ENCODE results near the gene SORCS1. TPM values are rescaled to one million over a fixed set of nuclear protein-coding genes. Genes with fewer than 3 reads are reported as not detected.
A peak's percentile ranks its signal among the peaks of the same experiment; 100 is the strongest.

SORCS1 gene
- total RNA-seq, 3 donors from 2014 or later, result 0.73 to 3.3 (median 2.9) TPM

GRCh38 chr10:106708506-106708905 lies 456.0 kb downstream of the SORCS1 start:
- H3K4me3 ChIP-seq, result no peak overlapping the region
- intact Hi-C loops (cut with DNase I; ENCODE audit: low total_unique reads), result no loop called here
- no peak overlapping the region for H3K27ac ChIP-seq

DNA sequence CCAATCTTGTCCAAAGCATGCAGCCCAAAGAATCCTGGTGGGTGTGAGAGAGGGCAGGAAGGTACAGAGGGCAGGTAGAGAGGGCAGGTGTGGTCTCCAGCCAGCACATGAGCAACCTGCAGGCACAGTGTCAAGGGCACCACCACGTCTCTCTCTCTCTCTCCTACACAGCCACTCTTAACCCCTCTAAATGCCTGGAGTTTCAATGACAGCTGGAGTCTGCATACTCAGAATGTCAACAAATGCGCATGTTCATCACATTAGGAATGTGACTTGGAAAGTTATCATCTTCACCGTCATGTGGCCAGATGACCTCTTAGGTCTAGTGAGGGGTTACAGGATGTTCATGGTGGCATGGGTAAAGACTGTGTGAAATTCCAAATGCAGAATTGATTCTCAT lies 456.8 kb downstream of the SORCS1 start:
- Histone ChIP-seq H3K27ac (no peak overlapping the region), H3K36me3 (no peaks in the 10 kb centered on the region), H3K27me3 (no peaks in the 10 kb centered on the region), H3K4me1 (no peaks in the 10 kb centered on the region), H3K4me3 (no peak overlapping the region), H3K9me3 (no peaks in the 10 kb centered on the region)
- DNase-seq (ENCODE audit: low spot score in 2 of 2), result no peak
- TF ChIP-seq, protein P1, sequence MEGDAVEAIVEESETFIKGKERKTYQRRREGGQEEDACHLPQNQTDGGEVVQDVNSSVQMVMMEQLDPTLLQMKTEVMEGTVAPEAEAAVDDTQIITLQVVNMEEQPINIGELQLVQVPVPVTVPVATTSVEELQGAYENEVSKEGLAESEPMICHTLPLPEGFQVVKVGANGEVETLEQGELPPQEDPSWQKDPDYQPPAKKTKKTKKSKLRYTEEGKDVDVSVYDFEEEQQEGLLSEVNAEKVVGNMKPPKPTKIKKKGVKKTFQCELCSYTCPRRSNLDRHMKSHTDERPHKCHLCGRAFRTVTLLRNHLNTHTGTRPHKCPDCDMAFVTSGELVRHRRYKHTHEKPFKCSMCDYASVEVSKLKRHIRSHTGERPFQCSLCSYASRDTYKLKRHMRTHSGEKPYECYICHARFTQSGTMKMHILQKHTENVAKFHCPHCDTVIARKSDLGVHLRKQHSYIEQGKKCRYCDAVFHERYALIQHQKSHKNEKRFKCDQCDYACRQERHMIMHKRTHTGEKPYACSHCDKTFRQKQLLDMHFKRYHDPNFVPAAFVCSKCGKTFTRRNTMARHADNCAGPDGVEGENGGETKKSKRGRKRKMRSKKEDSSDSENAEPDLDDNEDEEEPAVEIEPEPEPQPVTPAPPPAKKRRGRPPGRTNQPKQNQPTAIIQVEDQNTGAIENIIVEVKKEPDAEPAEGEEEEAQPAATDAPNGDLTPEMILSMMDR (IDR thresholded peaks at IDR 0.05), result no peak
- TF ChIP-seq POLR2A (IDR thresholded peaks at IDR 0.05) (no peak), POLR2AphosphoS5 (IDR thresholded peaks at IDR 0.05) (no peak)
- intact Hi-C loops (cut with DNase I; ENCODE audit: low total_unique reads), result no loop called here

More at GRCh38 chr10:106708506-106708905, 456.0 kb downstream of the SORCS1 start:
- H3K27me3 ChIP-seq, result no peaks in the 10 kb centered on the region
- DNase-seq (ENCODE audit: low spot score in 2 of 2), result no peak
- TF ChIP-seq POLR2AphosphoS5 (IDR thresholded peaks at IDR 0.05), result no peak
- TF ChIP-seq POLR2A (IDR thresholded peaks at IDR 0.05), result no peak
- TF ChIP-seq, protein P1 (IDR thresholded peaks at IDR 0.05), result no peak
- H3K4me1 ChIP-seq, result no peaks in the 10 kb centered on the region
- no peaks in the 10 kb centered on the region for H3K36me3 ChIP-seq
- no peaks in the 10 kb centered on the region for H3K9me3 ChIP-seq

DNA sequence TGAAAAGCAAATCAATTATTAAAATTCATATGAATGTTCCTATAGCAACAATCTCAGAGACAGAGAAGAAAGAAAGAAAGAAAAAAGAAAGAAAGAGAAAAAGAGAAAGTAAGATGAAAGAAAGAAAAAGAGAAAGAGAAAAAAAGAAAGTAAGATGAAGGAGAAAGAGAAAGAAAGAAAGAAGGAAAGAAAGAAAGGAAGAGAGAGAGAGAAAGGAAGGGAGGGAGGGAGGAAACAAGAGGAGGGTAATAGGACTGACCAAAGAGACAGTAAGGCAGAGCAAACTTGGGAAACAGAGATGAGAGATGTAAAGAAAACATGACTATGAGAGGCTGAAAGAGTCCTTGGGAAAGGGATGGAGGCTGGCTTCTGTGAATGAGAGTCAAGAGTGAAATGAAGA lies 458.4 kb downstream of the SORCS1 start:
- TF ChIP-seq POLR2A (IDR thresholded peaks at IDR 0.05), result no peak
- TF ChIP-seq POLR2AphosphoS5 (IDR thresholded peaks at IDR 0.05), result no peak
- TF ChIP-seq, protein P1 (IDR thresholded peaks at IDR 0.05), result no peak
- no peaks in the 10 kb centered on the region for H3K9me3 ChIP-seq
- intact Hi-C loops (cut with DNase I; ENCODE audit: low total_unique reads), result no loop called here
- H3K4me1 ChIP-seq, result no peaks in the 10 kb centered on the region
- no peak for DNase-seq (ENCODE audit: low spot score in 2 of 2)
- H3K36me3 ChIP-seq, result no peaks in the 10 kb centered on the region
- H3K27me3 ChIP-seq, result no peaks in the 10 kb centered on the region
- H3K27ac ChIP-seq, result no peak overlapping the region
- H3K4me3 ChIP-seq, result no peak overlapping the region

DNA sequence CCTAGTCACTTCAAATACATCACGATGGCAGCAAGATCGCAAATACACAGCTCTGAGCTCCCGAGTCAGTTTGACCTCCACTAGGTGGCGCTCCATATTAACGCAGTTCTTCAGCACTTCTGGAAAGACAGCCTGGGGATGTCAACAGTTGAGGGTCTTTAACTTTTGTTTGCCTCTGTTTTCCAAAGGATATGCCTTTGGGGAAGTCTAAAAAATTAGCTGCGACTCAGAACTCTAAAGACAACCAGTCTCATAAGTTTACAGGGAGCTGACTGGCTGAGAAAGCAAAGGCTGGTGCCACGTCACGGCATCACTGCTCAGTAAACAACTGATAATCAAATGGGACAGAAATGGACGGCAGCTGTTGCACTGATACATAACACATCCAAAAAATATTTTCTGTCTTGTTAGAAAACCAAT lies 458.8 kb downstream of the SORCS1 start:
- H3K27ac ChIP-seq, result no peak overlapping the region

DNA sequence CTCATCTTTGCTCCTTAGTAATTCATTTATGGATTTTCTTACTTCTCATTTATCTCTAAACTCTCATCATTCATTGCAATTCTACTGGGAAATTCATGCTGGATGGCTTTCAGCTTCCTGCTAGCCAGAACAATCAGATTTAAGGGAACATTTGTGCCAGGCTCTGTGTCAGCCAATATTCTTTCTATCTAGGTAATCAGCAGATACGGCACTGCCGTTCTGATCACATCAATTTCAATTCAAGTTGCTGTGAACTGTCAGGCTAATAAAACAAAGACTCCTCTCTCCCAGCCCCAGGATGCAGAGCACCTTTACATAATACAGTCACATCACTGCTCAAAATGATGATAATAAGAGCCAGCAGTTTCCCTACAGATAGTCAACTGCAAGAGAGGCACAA lies 468.3 kb downstream of the SORCS1 start:
- Histone ChIP-seq H3K4me1 (no peaks in the 10 kb centered on the region), H3K27me3 (no peaks in the 10 kb centered on the region), H3K27ac (no peak overlapping the region), H3K9me3 (no peaks in the 10 kb centered on the region), H3K36me3 (no peaks in the 10 kb centered on the region), H3K4me3 (no peak overlapping the region)
- intact Hi-C loops (cut with DNase I; ENCODE audit: low total_unique reads), result no loop called here
- TF ChIP-seq POLR2A (IDR thresholded peaks at IDR 0.05), result no peak
- TF ChIP-seq, protein P1 (IDR thresholded peaks at IDR 0.05), result no peak
- no peak for TF ChIP-seq POLR2AphosphoS5 (IDR thresholded peaks at IDR 0.05)
- DNase-seq (ENCODE audit: low spot score in 2 of 2), result no peak

More for the DNA sequence above, 458.8 kb downstream of the SORCS1 start:
- H3K27me3 ChIP-seq, result no peaks in the 10 kb centered on the region
- DNase-seq (ENCODE audit: low spot score in 2 of 2), result no peak
- no peaks in the 10 kb centered on the region for H3K36me3 ChIP-seq
- no peak overlapping the region for H3K4me3 ChIP-seq
- TF ChIP-seq POLR2AphosphoS5 (IDR thresholded peaks at IDR 0.05) (no peak), POLR2A (IDR thresholded peaks at IDR 0.05) (no peak)
- TF ChIP-seq, protein P1 (IDR thresholded peaks at IDR 0.05), result peak; percentile 31 to 70 (median 55)
- no peaks in the 10 kb centered on the region for H3K4me1 ChIP-seq
- intact Hi-C loops (cut with DNase I; ENCODE audit: low total_unique reads), result no loop called here
- no peaks in the 10 kb centered on the region for H3K9me3 ChIP-seq
